DOHH2 (cell line): ENCODE results near the gene PIP4K2A.

Experiments
- H3F3A ChIP-seq: fragments of 200-600 bp; sonication (generic), shearing (Covaris generic); 2 replicates; pipeline ENCODE4 v1.6.0; 2016; ENCODE audit warnings: antibody characterized with exemption, mild to moderate bottlenecking; ENCODE audit not compliant: control insufficient read depth, insufficient read depth
- H3K27ac ChIP-seq: fragments of 200-600 bp; sonication (generic); 2 replicates; pipeline ENCODE4 v1.5.1; 2014; ENCODE audit warnings: low read depth, mild to moderate bottlenecking, low read length, moderate library complexity
- H3K27me3 ChIP-seq: fragments of 200-600 bp; sonication (generic); 2 replicates; pipeline ENCODE4 v1.6.1; 2014; ENCODE audit warnings: mild to moderate bottlenecking, low read length, mixed read lengths; ENCODE audit not compliant: control insufficient read depth
- H3K36me3 ChIP-seq: fragments of 200-600 bp; sonication (generic); 2 replicates; pipeline ENCODE4 v1.6.1; 2014; ENCODE audit warnings: mild to moderate bottlenecking, low read length, moderate library complexity, mixed read lengths; ENCODE audit not compliant: control insufficient read depth
- H3K4me1 ChIP-seq: fragments of 200-600 bp; sonication (generic); 2 replicates; pipeline ENCODE4 v1.6.1; 2014; ENCODE audit warnings: mild to moderate bottlenecking, low read length, mixed read lengths; ENCODE audit not compliant: control insufficient read depth
- H3K4me2 ChIP-seq: fragments of 200-600 bp; sonication (generic); 2 replicates; pipeline ENCODE4 v1.6.0; 2014; ENCODE audit warnings: mild to moderate bottlenecking, low read length, moderate library complexity
- H3K4me3 ChIP-seq: fragments of 200-600 bp; sonication (generic); 2 replicates; pipeline ENCODE4 v1.5.1; 2014; ENCODE audit warnings: mild to moderate bottlenecking, low read length, mixed read lengths
- H3K79me2 ChIP-seq: fragments of 200-600 bp; sonication (generic); 2 replicates; pipeline ENCODE4 v1.6.1; 2014; ENCODE audit warnings: mild to moderate bottlenecking, low read length, mixed read lengths; ENCODE audit not compliant: control insufficient read depth
- H3K9me2 ChIP-seq: fragments of 200-600 bp; sonication (generic); replicated peaks from 2 replicates; pipeline ENCODE4 v1.6.1; 2014; ENCODE audit warnings: mild to moderate bottlenecking, low read length, mixed read lengths; ENCODE audit not compliant: control insufficient read depth
- H3K9me3 ChIP-seq: fragments of 200-600 bp; sonication (generic); 2 replicates; pipeline ENCODE4 v1.6.1; 2014; ENCODE audit warnings: antibody characterized with exemption, low read length, mixed read lengths; ENCODE audit not compliant: control insufficient read depth, insufficient read depth
- H4K20me1 ChIP-seq: fragments of 200-600 bp; sonication (generic); 2 replicates; pipeline ENCODE4 v1.6.0; 2014; ENCODE audit warnings: low read depth, mild to moderate bottlenecking, antibody characterized with exemption, low read length, moderate library complexity; ENCODE audit not compliant: control insufficient read depth, insufficient read depth
- CTCF ChIP-seq: fragments of 200-600 bp; sonication (generic); IDR thresholded peaks from one replicate; pipeline ENCODE4 v1.5.1; 2014; ENCODE audit warnings: antibody characterized with exemption, mild to moderate bottlenecking, low read depth, low read length; ENCODE audit not compliant: poor library complexity, severe bottlenecking
- EZH2phosphoT487 ChIP-seq: fragments of 200-600 bp; sonication (generic); IDR thresholded peaks from 2 replicates; pipeline ENCODE4 v1.6.1; 2017; ENCODE audit warnings: borderline replicate concordance, mild to moderate bottlenecking, antibody characterized with exemption, low read length, moderate library complexity, mixed read lengths

PIP4K2A gene

GRCh38 chr10:22541900-22542299 is 172.5 kb downstream of the PIP4K2A start:
- H3K4me2 ChIP-seq = no peak overlapping the region
- no peak overlapping the region for H3K27ac ChIP-seq
- H3F3A ChIP-seq = no peaks in the 10 kb centered on the region
- no peaks in the 10 kb centered on the region for H4K20me1 ChIP-seq
- no peak for TF ChIP-seq EZH2phosphoT487
- H3K79me2 ChIP-seq = no peaks in the 10 kb centered on the region
- no peaks in the 10 kb centered on the region for H3K9me2 ChIP-seq
- H3K36me3 ChIP-seq = peaks cover 8% of the 10 kb centered on the region
- no peaks in the 10 kb centered on the region for H3K9me3 ChIP-seq
- H3K27me3 ChIP-seq = no peaks in the 10 kb centered on the region
- no peak overlapping the region for H3K4me3 ChIP-seq
- H3K4me1 ChIP-seq = no peaks in the 10 kb centered on the region

GRCh38 chr10:22539579-22540298 is 174.6 kb downstream of the PIP4K2A start:
- H3K79me2 ChIP-seq = no peaks in the 10 kb centered on the region
- no peaks in the 10 kb centered on the region for H4K20me1 ChIP-seq
- H3K27ac ChIP-seq = no peak overlapping the region
- no peak overlapping the region for H3K4me2 ChIP-seq
- no peaks in the 10 kb centered on the region for H3K27me3 ChIP-seq
- no peak overlapping the region for H3K4me3 ChIP-seq
- no peaks in the 10 kb centered on the region for H3K9me3 ChIP-seq
- H3F3A ChIP-seq = no peaks in the 10 kb centered on the region
- H3K4me1 ChIP-seq = no peaks in the 10 kb centered on the region
- TF ChIP-seq CTCF (no peak), EZH2phosphoT487 (no peak)
- H3K36me3 ChIP-seq = peaks cover 8% of the 10 kb centered on the region
- no peaks in the 10 kb centered on the region for H3K9me2 ChIP-seq

GRCh38 chr10:22537810-22538209 is 176.6 kb downstream of the PIP4K2A start:
- H3F3A ChIP-seq = no peaks in the 10 kb centered on the region
- no peaks in the 10 kb centered on the region for H3K9me3 ChIP-seq
- no peak overlapping the region for H3K27ac ChIP-seq
- TF ChIP-seq CTCF (no peak), EZH2phosphoT487 (no peak)
- H4K20me1 ChIP-seq = no peaks in the 10 kb centered on the region
- H3K4me1 ChIP-seq = no peaks in the 10 kb centered on the region
- H3K4me3 ChIP-seq = no peak overlapping the region
- H3K79me2 ChIP-seq = no peaks in the 10 kb centered on the region
- peaks cover 8% of the 10 kb centered on the region for H3K36me3 ChIP-seq
- no peaks in the 10 kb centered on the region for H3K27me3 ChIP-seq
- no peak overlapping the region for H3K4me2 ChIP-seq
- H3K9me2 ChIP-seq = no peaks in the 10 kb centered on the region

GRCh38 chr10:22536620-22537019 is 177.8 kb downstream of the PIP4K2A start:
- H3K36me3 ChIP-seq = peaks cover 6% of the 10 kb centered on the region
- H3K4me3 ChIP-seq = no peak overlapping the region
- H3F3A ChIP-seq = no peaks in the 10 kb centered on the region
- no peak overlapping the region for H3K4me2 ChIP-seq
- no peaks in the 10 kb centered on the region for H3K9me3 ChIP-seq
- TF ChIP-seq EZH2phosphoT487 = no peak
- no peak for TF ChIP-seq CTCF
- no peaks in the 10 kb centered on the region for H3K27me3 ChIP-seq
- no peaks in the 10 kb centered on the region for H3K9me2 ChIP-seq
- H4K20me1 ChIP-seq = no peaks in the 10 kb centered on the region
- H3K27ac ChIP-seq = no peak overlapping the region
- no peaks in the 10 kb centered on the region for H3K79me2 ChIP-seq
- no peaks in the 10 kb centered on the region for H3K4me1 ChIP-seq
